C1 segment of cervical spinal cord (tissue), 14 donors: Measurements from ENCODE around the gene AGTRAP.

Source experiments
- DNase-seq, 14 donors: peaks; one replicate each; lab custom pipeline; 2025; lab: John Stamatoyannopoulos, UW

The AGTRAP gene

DNA sequence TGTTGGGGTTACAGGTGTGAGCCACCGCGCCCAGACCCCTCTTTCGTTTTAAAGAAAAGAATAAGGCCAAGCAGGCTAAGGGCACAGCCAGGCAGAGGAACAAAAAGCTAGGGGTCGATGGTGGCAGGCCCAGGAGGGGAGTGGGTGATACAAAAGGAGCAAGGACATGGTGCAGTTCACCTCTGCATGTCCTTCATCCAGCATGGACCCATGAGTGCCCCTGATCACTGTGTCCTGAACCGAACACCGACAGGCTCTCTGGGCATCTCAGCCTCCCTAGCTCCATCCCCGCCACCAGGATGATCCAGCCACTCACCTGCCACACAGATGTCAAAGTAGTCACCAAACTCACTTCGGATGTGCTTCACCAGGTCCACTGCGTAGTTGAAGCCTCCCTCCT, 64.0 kb downstream of the AGTRAP start:
- no peak for DNase-seq

DNA sequence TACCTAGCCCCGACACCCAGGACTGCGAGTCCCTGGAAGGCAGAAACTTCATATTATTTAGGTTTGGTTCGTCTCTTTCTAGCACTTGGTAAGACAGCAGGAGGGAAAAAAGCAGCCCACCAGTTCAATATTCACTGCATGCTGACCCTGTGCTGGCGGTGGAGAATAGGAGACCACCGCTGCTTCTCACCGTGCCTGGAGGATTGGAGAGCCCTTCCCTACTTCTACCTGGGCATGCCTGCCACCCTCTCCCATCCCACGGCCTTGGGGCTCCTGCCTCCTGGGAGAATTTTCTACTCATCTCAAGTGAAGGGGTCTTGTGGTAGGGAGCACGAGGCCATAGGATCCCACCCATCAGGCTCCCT, 64.4 kb downstream of the AGTRAP start:
- no peak for DNase-seq
